DOHH2 (cell line): ENCODE data around the gene TAPT1.

Experiments used
- H3F3A ChIP-seq: fragments of 200-600 bp; sonication (generic), shearing (Covaris generic); 2 replicates; pipeline ENCODE4 v1.6.0; 2016; ENCODE audit warnings: antibody characterized with exemption, mild to moderate bottlenecking; ENCODE audit not compliant: control insufficient read depth, insufficient read depth
- H3K27ac ChIP-seq: fragments of 200-600 bp; sonication (generic); 2 replicates; pipeline ENCODE4 v1.5.1; 2014; ENCODE audit warnings: low read depth, mild to moderate bottlenecking, low read length, moderate library complexity
- H3K27me3 ChIP-seq: fragments of 200-600 bp; sonication (generic); 2 replicates; pipeline ENCODE4 v1.6.1; 2014; ENCODE audit warnings: mild to moderate bottlenecking, low read length, mixed read lengths; ENCODE audit not compliant: control insufficient read depth
- H3K36me3 ChIP-seq: fragments of 200-600 bp; sonication (generic); 2 replicates; pipeline ENCODE4 v1.6.1; 2014; ENCODE audit warnings: mild to moderate bottlenecking, low read length, moderate library complexity, mixed read lengths; ENCODE audit not compliant: control insufficient read depth
- H3K4me1 ChIP-seq: fragments of 200-600 bp; sonication (generic); 2 replicates; pipeline ENCODE4 v1.6.1; 2014; ENCODE audit warnings: mild to moderate bottlenecking, low read length, mixed read lengths; ENCODE audit not compliant: control insufficient read depth
- H3K4me2 ChIP-seq: fragments of 200-600 bp; sonication (generic); 2 replicates; pipeline ENCODE4 v1.6.0; 2014; ENCODE audit warnings: mild to moderate bottlenecking, low read length, moderate library complexity
- H3K4me3 ChIP-seq: fragments of 200-600 bp; sonication (generic); 2 replicates; pipeline ENCODE4 v1.5.1; 2014; ENCODE audit warnings: mild to moderate bottlenecking, low read length, mixed read lengths
- H3K79me2 ChIP-seq: fragments of 200-600 bp; sonication (generic); 2 replicates; pipeline ENCODE4 v1.6.1; 2014; ENCODE audit warnings: mild to moderate bottlenecking, low read length, mixed read lengths; ENCODE audit not compliant: control insufficient read depth
- H3K9me2 ChIP-seq: fragments of 200-600 bp; sonication (generic); replicated peaks from 2 replicates; pipeline ENCODE4 v1.6.1; 2014; ENCODE audit warnings: mild to moderate bottlenecking, low read length, mixed read lengths; ENCODE audit not compliant: control insufficient read depth
- H3K9me3 ChIP-seq: fragments of 200-600 bp; sonication (generic); 2 replicates; pipeline ENCODE4 v1.6.1; 2014; ENCODE audit warnings: antibody characterized with exemption, low read length, mixed read lengths; ENCODE audit not compliant: control insufficient read depth, insufficient read depth
- H4K20me1 ChIP-seq: fragments of 200-600 bp; sonication (generic); 2 replicates; pipeline ENCODE4 v1.6.0; 2014; ENCODE audit warnings: low read depth, mild to moderate bottlenecking, antibody characterized with exemption, low read length, moderate library complexity; ENCODE audit not compliant: control insufficient read depth, insufficient read depth
- EZH2phosphoT487 ChIP-seq: fragments of 200-600 bp; sonication (generic); IDR thresholded peaks from 2 replicates; pipeline ENCODE4 v1.6.1; 2017; ENCODE audit warnings: borderline replicate concordance, mild to moderate bottlenecking, antibody characterized with exemption, low read length, moderate library complexity, mixed read lengths
- TF ChIP-seq, protein P1 (sequence below): fragments of 200-600 bp; sonication (generic); IDR thresholded peaks from one replicate; pipeline ENCODE4 v1.5.1; 2014; ENCODE audit warnings: antibody characterized with exemption, mild to moderate bottlenecking, low read depth, low read length; ENCODE audit not compliant: poor library complexity, severe bottlenecking

The TAPT1 gene

DNA sequence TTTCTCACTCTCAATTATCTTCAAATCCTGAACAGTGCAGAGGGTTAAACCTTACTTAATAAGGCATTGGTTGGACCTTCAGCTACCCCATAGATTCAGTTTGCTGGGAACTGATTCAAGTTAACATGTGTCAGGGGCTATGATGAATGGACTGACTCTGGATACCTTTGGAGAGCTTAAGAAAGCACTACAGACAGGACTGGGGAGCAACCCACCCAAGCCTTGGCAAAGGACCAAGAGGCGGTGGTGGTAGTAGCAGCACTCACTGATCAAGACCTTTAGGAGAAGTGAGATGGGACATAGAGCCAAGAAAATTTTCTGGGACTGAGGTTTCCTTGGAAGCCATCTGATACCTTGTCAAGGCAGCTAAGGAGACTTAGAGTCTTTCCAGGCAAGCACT, 43.0 kb upstream of the TAPT1 start:
- no peaks in the 10 kb centered on the region for H3K36me3 ChIP-seq
- no peaks in the 10 kb centered on the region for H3F3A ChIP-seq
- H3K9me3 ChIP-seq, result no peaks in the 10 kb centered on the region
- H3K9me2 ChIP-seq, result no peaks in the 10 kb centered on the region
- H3K27me3 ChIP-seq, result no peaks in the 10 kb centered on the region
- H3K4me3 ChIP-seq, result no peak overlapping the region
- no peaks in the 10 kb centered on the region for H4K20me1 ChIP-seq
- H3K4me2 ChIP-seq, result no peak overlapping the region
- TF ChIP-seq, protein P1, sequence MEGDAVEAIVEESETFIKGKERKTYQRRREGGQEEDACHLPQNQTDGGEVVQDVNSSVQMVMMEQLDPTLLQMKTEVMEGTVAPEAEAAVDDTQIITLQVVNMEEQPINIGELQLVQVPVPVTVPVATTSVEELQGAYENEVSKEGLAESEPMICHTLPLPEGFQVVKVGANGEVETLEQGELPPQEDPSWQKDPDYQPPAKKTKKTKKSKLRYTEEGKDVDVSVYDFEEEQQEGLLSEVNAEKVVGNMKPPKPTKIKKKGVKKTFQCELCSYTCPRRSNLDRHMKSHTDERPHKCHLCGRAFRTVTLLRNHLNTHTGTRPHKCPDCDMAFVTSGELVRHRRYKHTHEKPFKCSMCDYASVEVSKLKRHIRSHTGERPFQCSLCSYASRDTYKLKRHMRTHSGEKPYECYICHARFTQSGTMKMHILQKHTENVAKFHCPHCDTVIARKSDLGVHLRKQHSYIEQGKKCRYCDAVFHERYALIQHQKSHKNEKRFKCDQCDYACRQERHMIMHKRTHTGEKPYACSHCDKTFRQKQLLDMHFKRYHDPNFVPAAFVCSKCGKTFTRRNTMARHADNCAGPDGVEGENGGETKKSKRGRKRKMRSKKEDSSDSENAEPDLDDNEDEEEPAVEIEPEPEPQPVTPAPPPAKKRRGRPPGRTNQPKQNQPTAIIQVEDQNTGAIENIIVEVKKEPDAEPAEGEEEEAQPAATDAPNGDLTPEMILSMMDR, result no peak
- TF ChIP-seq EZH2phosphoT487, result no peak
- H3K79me2 ChIP-seq, result no peaks in the 10 kb centered on the region
- no peak overlapping the region for H3K27ac ChIP-seq
- H3K4me1 ChIP-seq, result peaks cover 13% of the 10 kb centered on the region

DNA sequence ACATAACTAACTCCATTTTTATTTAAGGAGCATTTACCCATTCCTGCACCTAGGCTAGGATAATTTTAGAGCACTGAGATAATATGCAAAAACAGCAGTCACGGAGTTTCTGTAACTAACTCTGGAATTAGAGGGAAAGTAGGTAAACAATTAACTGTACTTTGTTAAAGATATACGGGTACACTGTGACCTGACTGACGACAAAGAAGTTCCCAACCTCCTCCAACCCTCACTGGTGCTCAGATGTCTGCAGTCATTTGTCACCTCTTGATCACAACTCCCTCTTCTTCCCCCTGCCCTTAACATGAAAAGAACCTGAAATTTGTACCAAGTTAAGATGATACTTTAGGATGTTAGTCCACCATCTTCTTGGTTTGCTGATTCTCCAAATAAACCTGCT, 42.0 kb upstream of the TAPT1 start:
- Histone ChIP-seq H3K4me3 (no peak overlapping the region), H3F3A (no peaks in the 10 kb centered on the region), H3K4me1 (peaks cover 23% of the 10 kb centered on the region), H3K27me3 (no peaks in the 10 kb centered on the region), H4K20me1 (no peaks in the 10 kb centered on the region), H3K36me3 (no peaks in the 10 kb centered on the region), H3K4me2 (no peak overlapping the region), H3K9me3 (no peaks in the 10 kb centered on the region), H3K79me2 (no peaks in the 10 kb centered on the region), H3K27ac (no peak overlapping the region), H3K9me2 (no peaks in the 10 kb centered on the region)
- no peak for TF ChIP-seq EZH2phosphoT487
- TF ChIP-seq, protein P1, result no peak

DNA sequence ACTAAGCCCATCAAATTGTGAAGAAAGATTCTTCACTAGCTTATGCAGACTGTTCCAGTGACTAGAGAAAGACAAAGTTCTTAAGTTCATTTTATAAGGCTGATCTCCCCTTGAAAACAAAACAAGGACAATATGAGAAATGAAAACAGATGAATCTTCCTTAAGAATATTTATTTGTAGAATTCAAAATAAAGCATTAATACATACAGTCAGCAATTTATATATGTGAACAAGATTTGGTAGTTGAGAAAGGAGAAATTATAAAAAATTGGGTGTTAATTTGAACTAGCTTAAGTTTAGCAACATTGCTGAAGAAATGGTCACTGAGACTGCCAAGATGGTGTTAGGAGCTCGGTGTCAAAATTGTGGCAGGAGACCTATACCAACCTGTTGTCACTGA, 41.4 kb upstream of the TAPT1 start:
- 0 out of 2 replicates have a peak, but pooled peaks cover 1% of the 10 kb centered on the region for H3F3A ChIP-seq
- no peaks in the 10 kb centered on the region for H3K9me2 ChIP-seq
- H3K4me3 ChIP-seq, result no peak overlapping the region
- peaks cover 29% of the 10 kb centered on the region for H3K4me1 ChIP-seq
- TF ChIP-seq, protein P1, result no peak
- TF ChIP-seq EZH2phosphoT487, result no peak
- no peaks in the 10 kb centered on the region for H3K27me3 ChIP-seq
- H3K27ac ChIP-seq, result no peak overlapping the region
- H3K4me2 ChIP-seq, result no peak overlapping the region
- H3K36me3 ChIP-seq, result no peaks in the 10 kb centered on the region
- H3K79me2 ChIP-seq, result no peaks in the 10 kb centered on the region
- no peaks in the 10 kb centered on the region for H3K9me3 ChIP-seq
- H4K20me1 ChIP-seq, result no peaks in the 10 kb centered on the region
